GM19463 (cell line): ENCODE data around the gene NEK11.

Source experiments
- ATAC-seq: cut with Tn5 transposase; IDR thresholded peaks from one replicate; pipeline ENCODE4 v1.9.1; 2021; ENCODE audit warnings: mild to moderate bottlenecking, moderate library complexity; ENCODE audit not compliant: unreplicated experiment

NEK11 gene, protein sequence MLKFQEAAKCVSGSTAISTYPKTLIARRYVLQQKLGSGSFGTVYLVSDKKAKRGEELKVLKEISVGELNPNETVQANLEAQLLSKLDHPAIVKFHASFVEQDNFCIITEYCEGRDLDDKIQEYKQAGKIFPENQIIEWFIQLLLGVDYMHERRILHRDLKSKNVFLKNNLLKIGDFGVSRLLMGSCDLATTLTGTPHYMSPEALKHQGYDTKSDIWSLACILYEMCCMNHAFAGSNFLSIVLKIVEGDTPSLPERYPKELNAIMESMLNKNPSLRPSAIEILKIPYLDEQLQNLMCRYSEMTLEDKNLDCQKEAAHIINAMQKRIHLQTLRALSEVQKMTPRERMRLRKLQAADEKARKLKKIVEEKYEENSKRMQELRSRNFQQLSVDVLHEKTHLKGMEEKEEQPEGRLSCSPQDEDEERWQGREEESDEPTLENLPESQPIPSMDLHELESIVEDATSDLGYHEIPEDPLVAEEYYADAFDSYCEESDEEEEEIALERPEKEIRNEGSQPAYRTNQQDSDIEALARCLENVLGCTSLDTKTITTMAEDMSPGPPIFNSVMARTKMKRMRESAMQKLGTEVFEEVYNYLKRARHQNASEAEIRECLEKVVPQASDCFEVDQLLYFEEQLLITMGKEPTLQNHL

DNA sequence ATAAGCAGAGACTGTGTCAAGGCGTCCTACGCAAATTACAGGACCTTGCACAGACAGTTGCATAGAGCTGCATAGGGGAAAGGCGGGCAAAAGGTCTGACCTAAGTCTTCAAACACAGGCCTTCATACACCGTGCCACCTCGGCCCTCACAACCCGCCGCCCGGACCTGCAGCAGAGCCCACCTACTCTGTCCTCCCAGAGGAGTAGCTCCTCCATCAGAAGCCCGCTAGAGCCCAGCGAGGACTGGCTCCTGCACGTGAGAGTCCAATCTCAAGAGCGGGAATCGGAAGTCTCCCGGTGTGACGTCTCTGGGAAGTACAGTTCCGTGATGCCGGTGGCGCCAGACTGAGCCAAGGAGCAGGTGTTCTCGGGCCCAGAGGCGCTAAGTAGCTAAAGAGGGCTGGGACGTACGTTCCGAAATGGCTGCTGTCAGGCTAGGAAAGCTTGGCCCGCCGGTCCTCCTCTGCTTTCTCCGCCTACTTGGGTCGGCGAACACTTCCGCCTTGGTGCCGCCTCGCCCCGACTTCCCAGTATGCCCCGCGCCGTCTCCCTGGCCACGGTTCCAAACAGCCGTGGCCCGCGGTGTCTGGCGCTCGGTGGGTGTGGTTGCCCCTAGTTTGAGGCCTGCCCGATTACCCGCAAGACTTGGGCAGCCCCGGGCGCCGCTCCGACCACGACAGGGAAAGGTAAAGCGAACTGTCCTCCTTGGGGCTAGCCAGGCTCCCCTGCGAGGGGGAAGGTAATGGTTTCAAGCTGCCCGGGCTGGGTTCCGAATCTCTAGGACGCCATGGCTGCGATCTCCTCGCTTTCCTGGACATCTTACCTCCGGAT is at the start of gene NEK11, which contains the start of gene ASTE1:
TSS of gene NEK11 (plus strand) at position 557 of the 831 bp plus-strand sequence. CDS start 2,832 bp downstream, outside the sequence.
TSS of gene ASTE1 (minus strand) at position 505 of the 831 bp plus-strand sequence. CDS start 1,519 bp downstream, outside the sequence.
- peak; percentile 99 for ATAC-seq

- ATAC-seq = no peak
Measured at GRCh38 chr3:130979117-130979516, 47.6 kb upstream of the NEK11 start.

DNA sequence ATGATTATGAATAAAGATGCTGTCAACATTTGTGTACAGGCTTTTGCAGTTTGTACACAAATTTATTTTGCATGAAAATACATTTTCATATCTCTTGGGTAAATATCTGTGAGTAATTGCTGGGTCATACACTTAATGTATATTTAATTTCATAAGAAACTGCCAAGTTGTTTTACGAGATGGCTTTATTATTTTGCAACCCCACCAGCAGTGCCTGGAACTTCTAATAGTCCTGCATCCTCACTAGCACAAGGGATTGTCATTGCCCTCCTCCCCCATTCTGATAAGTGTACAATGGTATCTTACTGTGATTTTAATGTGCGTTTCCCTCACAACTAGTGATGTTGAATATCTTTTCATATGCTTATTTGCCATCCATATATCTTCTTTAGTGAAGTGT is 45.2 kb upstream of the NEK11 start:
- no peak for ATAC-seq

DNA sequence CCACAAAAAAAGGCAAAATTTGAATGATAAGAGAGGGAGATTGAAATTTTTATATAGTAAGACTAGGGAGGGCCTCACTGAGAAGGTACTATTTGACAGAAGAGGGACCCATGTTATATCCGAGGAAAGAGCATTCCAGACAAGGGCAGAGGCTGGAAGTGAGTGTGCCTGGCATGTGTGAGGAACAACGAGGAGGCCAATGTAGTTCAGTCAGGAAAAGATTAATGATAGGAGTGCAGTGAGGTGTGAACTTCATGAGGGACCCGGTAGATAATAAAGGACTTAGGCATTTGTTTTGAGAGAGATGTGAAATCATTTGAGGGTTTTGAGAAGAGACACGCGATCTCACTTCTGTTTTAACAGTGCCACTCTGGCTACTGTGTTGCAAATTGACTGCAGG is 36.4 kb upstream of the NEK11 start:
- ATAC-seq = no peak

DNA sequence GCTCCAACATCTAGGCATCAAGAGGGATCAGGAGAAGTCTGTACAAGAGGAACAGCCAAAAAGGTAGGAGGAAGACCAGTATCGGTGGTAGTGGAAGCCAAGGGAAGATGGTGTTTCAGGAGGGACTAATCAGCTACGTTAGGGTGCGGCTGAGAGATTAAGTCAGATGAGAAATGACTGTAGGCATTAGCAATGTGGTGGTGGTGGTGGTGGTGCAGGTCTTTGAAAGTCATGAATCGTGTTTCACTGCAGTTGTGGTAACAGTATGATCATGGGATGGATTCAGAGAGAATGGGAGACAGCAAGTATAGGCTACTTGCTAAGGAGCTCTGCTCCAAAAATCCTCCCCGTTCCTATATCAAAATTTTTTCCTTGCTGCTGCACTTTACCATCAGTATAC is 35.6 kb upstream of the NEK11 start:
- no peak for ATAC-seq

GRCh38 chr3:130992344-130992743 is 34.3 kb upstream of the NEK11 start:
- ATAC-seq = no peak

GRCh38 chr3:130997289-130997688 is 29.4 kb upstream of the NEK11 start:
- ATAC-seq = no peak

DNA sequence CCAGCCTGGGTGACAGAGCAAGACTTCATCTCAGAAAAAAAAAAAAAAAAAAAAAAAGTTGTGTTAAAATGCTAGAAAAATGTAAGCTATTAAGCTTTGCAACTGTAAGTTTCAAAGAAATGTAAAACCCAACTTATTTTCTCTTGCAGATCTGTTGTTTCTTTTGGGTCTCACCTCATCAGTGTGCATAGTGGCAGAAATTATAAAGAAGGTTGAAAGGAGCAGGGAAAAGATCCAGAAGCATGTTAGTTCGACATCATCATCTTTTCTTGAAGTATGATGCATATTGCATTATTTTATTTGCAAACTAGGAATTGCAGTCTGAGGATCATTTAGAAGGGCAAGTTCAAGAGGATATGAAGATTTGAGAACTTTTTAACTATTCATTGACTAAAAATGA is 25.6 kb upstream of the NEK11 start:
- no peak for ATAC-seq

- no peak for ATAC-seq
Measured at GRCh38 chr3:131004603-131005002, 22.1 kb upstream of the NEK11 start.

GRCh38 chr3:131007256-131007655 is 19.4 kb upstream of the NEK11 start:
- ATAC-seq = no peak

GRCh38 chr3:131007782-131008181 is 18.9 kb upstream of the NEK11 start:
- ATAC-seq = no peak

- no peak for ATAC-seq
Measured at GRCh38 chr3:131008326-131008725, 18.4 kb upstream of the NEK11 start.

DNA sequence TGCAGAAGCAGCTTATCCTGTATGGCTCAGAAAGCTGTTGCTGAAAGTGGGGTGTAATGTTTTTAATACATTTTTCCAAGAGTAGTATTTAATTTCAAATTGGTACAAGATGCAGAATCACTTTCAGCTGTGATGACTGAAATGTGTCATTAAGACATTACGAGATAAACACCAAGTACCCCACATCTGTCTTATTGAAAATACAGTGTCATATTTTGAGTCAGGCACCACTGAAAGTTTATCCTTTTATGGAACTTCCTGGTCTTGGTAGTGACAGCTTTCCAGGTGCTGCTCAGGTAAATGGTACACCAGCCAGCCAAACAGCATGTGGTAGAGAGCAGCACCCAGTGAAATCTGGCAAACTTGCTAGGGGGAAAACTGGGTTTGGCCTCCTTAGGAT is 17.0 kb upstream of the NEK11 start:
- no peak for ATAC-seq

DNA sequence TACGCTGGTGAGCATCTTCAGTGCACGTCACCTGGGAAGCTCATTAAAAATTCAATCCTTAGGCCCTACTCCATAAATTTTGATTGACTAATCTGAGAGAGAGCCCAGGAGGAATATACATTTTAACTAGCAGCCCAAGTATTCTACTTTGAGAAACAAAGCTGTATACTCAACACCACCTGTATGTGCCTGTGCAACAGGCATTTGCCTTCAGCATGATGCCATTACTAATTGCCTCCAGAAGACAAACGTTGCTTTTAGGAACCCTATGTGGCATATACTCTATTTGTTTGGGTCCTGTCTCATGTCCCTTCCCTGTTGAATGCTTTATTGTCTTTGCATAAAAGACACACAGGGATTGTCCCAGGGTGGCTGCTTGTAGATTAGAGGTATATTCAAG is 7.7 kb upstream of the NEK11 start:
- ATAC-seq = no peak

- no peak for ATAC-seq
Measured at GRCh38 chr3:131020122-131020693, 6.5 kb upstream of the NEK11 start.

GRCh38 chr3:131025539-131025938 is 1.1 kb upstream of the NEK11 start:
- ATAC-seq = no peak

GRCh38 chr3:131028844-131029243 is 2.2 kb downstream of the NEK11 start:
- ATAC-seq = no peak

DNA sequence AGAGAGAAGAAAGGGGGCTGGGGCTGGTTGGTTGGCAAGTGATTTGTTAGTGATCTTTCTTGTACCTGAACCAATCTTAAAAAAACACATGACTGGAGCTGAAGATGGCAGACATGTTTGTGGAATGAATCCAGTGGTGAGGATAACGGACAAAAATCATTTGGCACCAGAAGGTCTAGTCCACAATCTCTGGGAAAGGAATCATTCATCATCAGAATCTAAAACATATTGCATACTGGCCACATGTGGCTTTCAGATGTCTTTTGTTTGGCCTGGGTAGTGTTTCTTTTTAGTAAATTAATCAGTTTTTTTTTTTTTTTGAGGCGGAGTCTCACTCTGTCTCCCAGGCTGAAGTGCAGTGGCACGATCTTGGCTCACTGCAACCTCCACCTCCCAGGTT is 5.0 kb downstream of the NEK11 start:
- no peak for ATAC-seq

DNA sequence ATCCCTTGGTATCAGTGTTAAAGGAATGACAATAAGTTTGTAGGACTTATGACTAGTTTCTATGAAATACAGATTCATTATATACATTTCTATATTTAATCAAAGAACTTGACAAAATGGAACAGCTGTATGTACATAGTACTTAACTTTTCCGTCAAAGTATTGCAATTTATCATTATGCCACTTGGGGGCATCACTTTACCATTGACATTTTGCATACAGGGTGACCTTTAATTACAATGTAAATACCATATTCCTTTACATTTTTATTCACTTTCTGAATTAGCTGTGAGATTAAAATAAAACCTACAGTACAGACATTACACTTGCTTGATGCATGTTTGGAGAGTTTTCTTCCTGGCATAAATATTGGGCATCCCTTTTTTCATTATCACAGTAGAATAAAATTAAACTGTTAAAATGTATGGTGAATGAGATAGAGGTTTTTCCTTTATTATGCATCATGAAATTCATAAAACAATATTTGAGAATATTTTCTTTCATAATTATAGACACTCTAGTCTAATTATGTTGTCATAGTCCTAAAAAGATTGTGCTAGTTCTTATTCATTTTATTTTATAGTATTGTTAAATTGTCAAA is 6.9 kb downstream of the NEK11 start:
- ATAC-seq = no peak

GRCh38 chr3:131036200-131036816 is 9.6 kb downstream of the NEK11 start:
- no peak for ATAC-seq
